NCI-H146 treated with DMSO at 0.1 percent for 48 hours (cell line): ENCODE measurements around the gene GPD1L.
"Not testable (repeated sequence)": the region's sequence is repeated elsewhere in the genome, so short reads cannot be mapped to it uniquely, and the experiment has no call there.

ENCODE experiments used
- DNase-seq: peaks from one replicate; lab custom pipeline; 2025; ENCODE audit not compliant: unreplicated experiment; lab: John Stamatoyannopoulos, UW

GPD1L gene

GRCh38 chr3:32106132-32106928, at the start of gene GPD1L:
GPD1L (plus strand) TSS chr3:32106620; CDS start chr3:32106712, 92 bp downstream.
- DNase-seq = peak; percentile 52

GRCh38 chr3:32058465-32058864, 48.0 kb upstream of the GPD1L start:
- DNase-seq = not testable (repeated sequence)

- DNase-seq = no peak
Observed at GRCh38 chr3:32062950-32063582, 43.4 kb upstream of the GPD1L start.

GRCh38 chr3:32066686-32067085, 39.7 kb upstream of the GPD1L start:
- DNase-seq = no peak

- DNase-seq = not testable (repeated sequence)
Observed at GRCh38 chr3:32074194-32074593, 32.2 kb upstream of the GPD1L start.

- DNase-seq = no peak
Observed at GRCh38 chr3:32076566-32076965, 29.9 kb upstream of the GPD1L start.

- DNase-seq = peak; percentile 40
Observed at GRCh38 chr3:32077260-32078084, 28.9 kb upstream of the GPD1L start.

- DNase-seq = peak; percentile 2
Observed at GRCh38 chr3:32078085-32078634, 28.3 kb upstream of the GPD1L start.

- DNase-seq = no peak
Observed at GRCh38 chr3:32078864-32079263, 27.6 kb upstream of the GPD1L start.

- DNase-seq = no peak
Observed at GRCh38 chr3:32082721-32083120, 23.7 kb upstream of the GPD1L start.

GRCh38 chr3:32083702-32084270, 22.6 kb upstream of the GPD1L start:
- no peak for DNase-seq

- DNase-seq = no peak
Observed at GRCh38 chr3:32084870-32085269, 21.6 kb upstream of the GPD1L start.

- no peak for DNase-seq
Observed at GRCh38 chr3:32086464-32086863, 20.0 kb upstream of the GPD1L start.

GRCh38 chr3:32089476-32089875, 16.9 kb upstream of the GPD1L start:
- DNase-seq = no peak

- DNase-seq = no peak
Observed at GRCh38 chr3:32093204-32093603, 13.2 kb upstream of the GPD1L start.

GRCh38 chr3:32095431-32095830, 11.0 kb upstream of the GPD1L start:
- no peak for DNase-seq

- DNase-seq = no peak
Observed at GRCh38 chr3:32097768-32098167, 8.7 kb upstream of the GPD1L start.

GRCh38 chr3:32098528-32098927, 7.9 kb upstream of the GPD1L start:
- DNase-seq = no peak

- no peak for DNase-seq
Observed at GRCh38 chr3:32100465-32100864, 6.0 kb upstream of the GPD1L start.

GRCh38 chr3:32102289-32102688, 4.1 kb upstream of the GPD1L start:
- DNase-seq = no peak

GRCh38 chr3:32104492-32104891, 1.9 kb upstream of the GPD1L start:
- no peak for DNase-seq
